NAMALWA (cell line): ENCODE measurements around the gene OBP2A.

Source experiments
- DNase-seq: peaks from one replicate; pipeline ENCODE4 v3.0.0-alpha.2; 2015; ENCODE audit warnings: low spot score

OBP2A gene

GRCh38 chr9:135579356-135579755, 33.4 kb downstream of the OBP2A start:
- no peak for DNase-seq

- no peak for DNase-seq
Measured at GRCh38 chr9:135579889-135580660, 34.1 kb downstream of the OBP2A start.

GRCh38 chr9:135580664-135581380, 34.9 kb downstream of the OBP2A start:
- DNase-seq: no peak

- DNase-seq: no peak
Measured at GRCh38 chr9:135581636-135582426, 35.9 kb downstream of the OBP2A start.

GRCh38 chr9:135582541-135582940, 36.6 kb downstream of the OBP2A start:
- DNase-seq: no peak

- no peak for DNase-seq
Measured at GRCh38 chr9:135582966-135583687, 37.2 kb downstream of the OBP2A start.

- no peak for DNase-seq
Measured at GRCh38 chr9:135583688-135584011, 37.7 kb downstream of the OBP2A start.

GRCh38 chr9:135584371-135584770, 38.4 kb downstream of the OBP2A start:
- no peak for DNase-seq

- no peak for DNase-seq
Measured at GRCh38 chr9:135584934-135585333, 39.0 kb downstream of the OBP2A start.

GRCh38 chr9:135586601-135587109, 40.7 kb downstream of the OBP2A start:
- no peak for DNase-seq

- no peak for DNase-seq
Measured at GRCh38 chr9:135587658-135588057, 41.7 kb downstream of the OBP2A start.

GRCh38 chr9:135588371-135588770, 42.4 kb downstream of the OBP2A start:
- no peak for DNase-seq

- DNase-seq: no peak
Measured at GRCh38 chr9:135588886-135589595, 43.1 kb downstream of the OBP2A start.

GRCh38 chr9:135589596-135590485, 43.9 kb downstream of the OBP2A start:
- DNase-seq: no peak

GRCh38 chr9:135590486-135591079, 44.7 kb downstream of the OBP2A start:
- no peak for DNase-seq

GRCh38 chr9:135591506-135592330, 45.8 kb downstream of the OBP2A start:
- DNase-seq: no peak

- DNase-seq: no peak
Measured at GRCh38 chr9:135592331-135592590, 46.3 kb downstream of the OBP2A start.

- no peak for DNase-seq
Measured at GRCh38 chr9:135592625-135593024, 46.7 kb downstream of the OBP2A start.

- DNase-seq: no peak
Measured at GRCh38 chr9:135596211-135596610, 50.3 kb downstream of the OBP2A start.
